Endothelial cell of umbilical vein (primary cell): ENCODE measurements around the gene PLEKHA5. TPM values are rescaled to one million over a fixed set of nuclear protein-coding genes. Genes with fewer than 3 reads are reported as not detected.

Source experiments
- BruUV-seq: library from RNA; stranded (reverse); fragments of 400-500 nt; replicated peaks from 2 replicates; lab custom pipeline; 2021; lab: Mats Ljungman, UMichigan
- CTCF ChIA-PET: fragments of 300-600, 350-600 bp; sonication (Branson Sonifier 250); formaldehyde crosslinking; loops from one replicate; lab custom pipeline; 2021; ENCODE audit warnings: antibody characterized with exemption, inconsistent platforms; lab: Charles Lee
- POLR2A ChIA-PET: fragments of 300-600, 350-600 bp; sonication (Branson Sonifier 250); formaldehyde crosslinking; loops from one replicate; lab custom pipeline; 2021; ENCODE audit warnings: antibody characterized with exemption, inconsistent platforms; lab: Charles Lee
- DNase-seq: peaks from one replicate; pipeline ENCODE4 v3.0.0-alpha.2; 2011; ENCODE audit warnings: low read depth, low spot score
- FAIRE-seq: peaks from 2 replicates; lab custom pipeline; 2011; peaks lifted over from hg19 to GRCh38; lab: Jason Lieb, UNC
- H2AFZ ChIP-seq: 2 replicates; pipeline ENCODE4 v1.6.0; 2012; ENCODE audit warnings: low read depth, low read length, control low read depth, inconsistent platforms
- H3K27ac ChIP-seq: 2 replicates; pipeline ENCODE4 v1.5.1; 2011; ENCODE audit warnings: low read depth, mild to moderate bottlenecking, control low read depth, low read length, moderate library complexity; ENCODE audit not compliant: insufficient read depth
- H3K27me3 ChIP-seq, 2 experiments: 2 replicates each; pipeline versions ENCODE4 v1.6.0 to v1.6.1; 2011; ENCODE audit warnings: low read length in 2 of 2, mixed read lengths in 1 of 2; ENCODE audit not compliant: control insufficient read depth in 2 of 2, insufficient read depth in 2 of 2
- H3K36me3 ChIP-seq, 2 experiments: 2 replicates in 1 of 2; 3 replicates in 1 of 2; pipeline ENCODE4 v1.5.1; 2011; ENCODE audit warnings: low read length in 2 of 2, mild to moderate bottlenecking in 1 of 2, moderate library complexity in 1 of 2; ENCODE audit not compliant: control insufficient read depth in 2 of 2, insufficient read depth in 2 of 2; ENCODE audit errors: extremely low read depth in 1 of 2
- H3K4me1 ChIP-seq: 3 replicates; pipeline ENCODE4 v1.5.1; 2011; ENCODE audit warnings: mild to moderate bottlenecking, low read length; ENCODE audit not compliant: control insufficient read depth, insufficient read depth; ENCODE audit errors: extremely low read depth
- H3K4me2 ChIP-seq: 2 replicates; pipeline ENCODE4 v1.6.1; 2011; ENCODE audit warnings: low read length, control low read depth, mixed read lengths; ENCODE audit not compliant: insufficient read depth
- H3K4me3 ChIP-seq, 3 experiments: fragments of 200-600 bp in 1 of 3; sonication (generic), shearing (Covaris generic) in 1 of 3; replicated peaks in 1 of 3; 2 replicates each; pipeline ENCODE4 v1.5.1; 2011 to 2016; ENCODE audit warnings: control low read depth in 3 of 3, low read length in 3 of 3, mild to moderate bottlenecking in 2 of 3, inconsistent platforms in 1 of 3, low read depth in 1 of 3, moderate library complexity in 1 of 3; ENCODE audit not compliant: insufficient read depth in 1 of 3
- H3K79me2 ChIP-seq: 2 replicates; pipeline ENCODE4 v1.6.0; 2012; ENCODE audit warnings: low read length, inconsistent platforms; ENCODE audit not compliant: control insufficient read depth, insufficient read depth
- H3K9ac ChIP-seq: replicated peaks from 2 replicates; pipeline ENCODE3; 2011; ENCODE audit warnings: low read length, control low read depth; ENCODE audit not compliant: insufficient read depth; ENCODE audit errors: extremely low read depth
- H3K9me1 ChIP-seq: replicated peaks from 3 replicates; pipeline ENCODE4 v1.6.0; 2011; ENCODE audit warnings: mild to moderate bottlenecking, low read length; ENCODE audit not compliant: control insufficient read depth, insufficient read depth; ENCODE audit errors: extremely low read depth
- H3K9me3 ChIP-seq: replicated peaks from 2 replicates; pipeline ENCODE4 v1.5.1; 2012; ENCODE audit warnings: low read length, inconsistent platforms; ENCODE audit not compliant: control insufficient read depth, insufficient read depth
- H4K20me1 ChIP-seq: replicated peaks from 2 replicates; pipeline ENCODE3; 2011; ENCODE audit warnings: mild to moderate bottlenecking, low read length; ENCODE audit not compliant: control insufficient read depth, insufficient read depth; ENCODE audit errors: extremely low read depth
- EZH2 ChIP-seq: IDR thresholded peaks from 2 replicates; pipeline ENCODE4 v1.6.1; 2012; ENCODE audit warnings: borderline replicate concordance, low read depth, mild to moderate bottlenecking, moderate library complexity, low read length, inconsistent platforms; ENCODE audit not compliant: severe bottlenecking
- FOS ChIP-seq: IDR thresholded peaks from 2 replicates; pipeline ENCODE4 v1.6.1; 2011; ENCODE audit warnings: mild to moderate bottlenecking, low read length, moderate library complexity, borderline replicate concordance; ENCODE audit not compliant: insufficient read depth
- GATA2 ChIP-seq: IDR thresholded peaks from 2 replicates; pipeline ENCODE4 v1.7.0; 2011; ENCODE audit warnings: low read depth, mild to moderate bottlenecking, moderate library complexity, mixed read lengths, low read length; ENCODE audit not compliant: insufficient read length, insufficient read depth
- POLR2A ChIP-seq: IDR thresholded peaks from 2 replicates; pipeline ENCODE4 v1.6.1; 2012; ENCODE audit warnings: low read depth, mild to moderate bottlenecking, control low read depth, low read length
- POLR2AphosphoS5 ChIP-seq: IDR thresholded peaks from 2 replicates; pipeline ENCODE4 v1.6.1; 2012; ENCODE audit warnings: low read depth, mild to moderate bottlenecking, control low read depth, low read length, moderate library complexity; ENCODE audit not compliant: insufficient read depth
- dilution Hi-C: fragments of 300-500 bp; cut with MboI; formaldehyde crosslinking; loops from one replicate; pipeline ENCODE4 v1.15.0; 2019; ENCODE audit warnings: low sequenced_read_pairs; ENCODE audit not compliant: extremely low pct_ligation_motif_present
- intact Hi-C: fragments of 100-400 bp; cut with micrococcal nuclease; formaldehyde crosslinking; loops from one replicate; pipeline ENCODE4 v1.10.0; 2022
- polyA plus RNA-seq, 4 experiments: library from polyadenylated mRNA; depleted of rRNA in 3 of 4; stranded (reverse) in 3 of 4; unstranded in 1 of 4; fragments of >200 nt; gene quantifications; 2 replicates each; pipeline versions ENCODE4 v1.2.1 to v1.2.3, GENCODE V29; 2011 to 2012; ENCODE audit warnings: missing spikeins in 1 of 4
- total RNA-seq: library from RNA; stranded (reverse); gene quantifications from 2 replicates; pipeline ENCODE4 v1.2.3, GENCODE V29; 2021
- TF ChIP-seq, protein P1 (sequence below), 2 donors: IDR thresholded peaks; 1 replicate in 1 of 2; 2 replicates in 1 of 2; pipeline ENCODE4 v1.5.1; 2011; ENCODE audit warnings: low read length in 2 of 2, mild to moderate bottlenecking in 2 of 2, moderate library complexity in 2 of 2, control low read depth in 1 of 2, inconsistent platforms in 1 of 2, low read depth in 1 of 2; ENCODE audit not compliant: insufficient read depth in 1 of 2; ENCODE audit errors: extremely low read depth in 1 of 2

Gene PLEKHA5
- total and polyA plus RNA-seq, 2 donors (not counting 3 experiments of a cell fraction or from before 2014, with no cell fraction given), result 2.5 to 12.7 TPM

DNA sequence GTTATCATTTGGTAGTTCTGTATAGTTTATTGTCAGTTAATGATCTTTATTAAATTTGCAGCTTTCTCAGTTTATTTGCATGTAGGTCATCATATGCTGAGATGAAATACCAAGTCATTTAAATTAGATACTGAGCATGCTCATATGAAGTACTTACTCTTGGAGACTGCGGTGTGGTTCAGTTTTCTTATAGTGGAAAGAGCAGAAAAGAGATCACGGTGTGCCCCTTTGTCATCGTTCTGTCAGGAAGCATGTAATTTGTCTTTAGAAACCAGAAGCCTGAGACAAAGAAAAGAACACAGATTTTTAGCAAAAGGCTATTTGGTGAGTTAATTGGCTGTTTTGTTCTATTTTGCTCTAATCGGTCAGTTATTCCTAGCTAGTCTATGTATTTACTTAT, 75.6 kb downstream of the PLEKHA5 start:
- BruUV-seq, result no TSS peak
- Histone ChIP-seq H3K4me2 (no peak overlapping the region), H3K27me3 (no peaks in the 10 kb centered on the region), H3K36me3 (no peaks in the 10 kb centered on the region), H3K27ac (no peak overlapping the region), H3K4me3 (no peak overlapping the region), H3K79me2 (no peaks in the 10 kb centered on the region), H3K9ac (no peak overlapping the region), H3K4me1 (no peaks in the 10 kb centered on the region), H3K9me3 (no peaks in the 10 kb centered on the region), H4K20me1 (no peaks in the 10 kb centered on the region), H3K9me1 (no peaks in the 10 kb centered on the region), H2AFZ (no peak overlapping the region)
- intact Hi-C loops (no loop called here), dilution Hi-C loops (no loop called here)
- ChIA-PET POLR2A (no interaction called here), CTCF (interaction anchor here (0.6 kb wide), 2 partner anchors 19 to 189 kb away, joined by 3 read pairs; no protein-coding TSS in a partner anchor)
- DNase-seq, result no peak
- TF ChIP-seq, protein P1, sequence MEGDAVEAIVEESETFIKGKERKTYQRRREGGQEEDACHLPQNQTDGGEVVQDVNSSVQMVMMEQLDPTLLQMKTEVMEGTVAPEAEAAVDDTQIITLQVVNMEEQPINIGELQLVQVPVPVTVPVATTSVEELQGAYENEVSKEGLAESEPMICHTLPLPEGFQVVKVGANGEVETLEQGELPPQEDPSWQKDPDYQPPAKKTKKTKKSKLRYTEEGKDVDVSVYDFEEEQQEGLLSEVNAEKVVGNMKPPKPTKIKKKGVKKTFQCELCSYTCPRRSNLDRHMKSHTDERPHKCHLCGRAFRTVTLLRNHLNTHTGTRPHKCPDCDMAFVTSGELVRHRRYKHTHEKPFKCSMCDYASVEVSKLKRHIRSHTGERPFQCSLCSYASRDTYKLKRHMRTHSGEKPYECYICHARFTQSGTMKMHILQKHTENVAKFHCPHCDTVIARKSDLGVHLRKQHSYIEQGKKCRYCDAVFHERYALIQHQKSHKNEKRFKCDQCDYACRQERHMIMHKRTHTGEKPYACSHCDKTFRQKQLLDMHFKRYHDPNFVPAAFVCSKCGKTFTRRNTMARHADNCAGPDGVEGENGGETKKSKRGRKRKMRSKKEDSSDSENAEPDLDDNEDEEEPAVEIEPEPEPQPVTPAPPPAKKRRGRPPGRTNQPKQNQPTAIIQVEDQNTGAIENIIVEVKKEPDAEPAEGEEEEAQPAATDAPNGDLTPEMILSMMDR (IDR thresholded peaks at IDR 0.05; ENCODE audit: extremely low read depth in 1 of 2, insufficient read depth in 1 of 2, low read depth in 1 of 2, low read length in 2 of 2), result no peak
- no peak for FAIRE-seq

GRCh38 chr12:19206493-19207077, 77.1 kb downstream of the PLEKHA5 start:
- Histone ChIP-seq H3K79me2 (no peaks in the 10 kb centered on the region), H3K9me3 (no peaks in the 10 kb centered on the region), H2AFZ (no peak overlapping the region), H3K9ac (no peak overlapping the region), H4K20me1 (no peaks in the 10 kb centered on the region), H3K4me1 (no peaks in the 10 kb centered on the region), H3K4me3 (no peak overlapping the region), H3K4me2 (no peak overlapping the region), H3K27me3 (no peaks in the 10 kb centered on the region), H3K9me1 (no peaks in the 10 kb centered on the region), H3K36me3 (no peaks in the 10 kb centered on the region), H3K27ac (no peak overlapping the region)
- dilution Hi-C loops, result no loop called here
- intact Hi-C loops, result no loop called here
- no TSS peak for BruUV-seq
- no peak for DNase-seq
- ChIA-PET POLR2A (no interaction called here), CTCF (no interaction called here)
- no peak for FAIRE-seq
- TF ChIP-seq POLR2A, result no peak
- no peak for TF ChIP-seq FOS
- no peak for TF ChIP-seq POLR2AphosphoS5
- TF ChIP-seq GATA2, result no peak
- TF ChIP-seq EZH2, result no peak
